K562 (cell line): ENCODE measurements around the gene ARF1. TPM values are rescaled to one million over a fixed set of nuclear protein-coding genes. Genes with fewer than 3 reads are reported as not detected.

Source experiments
- CBX1 ChIP-seq: sonication (generic); IDR thresholded peaks from 2 replicates; pipeline ENCODE4 v1.6.1; 2016; ENCODE audit warnings: antibody characterized with exemption, low read depth, mild to moderate bottlenecking
- CBX3 ChIP-seq, 2 experiments: IDR thresholded peaks; 1 replicate in 1 of 2; 2 replicates in 1 of 2; pipeline ENCODE4 v1.6.1; 2012; ENCODE audit warnings: inconsistent platforms in 2 of 2, low read length in 2 of 2, borderline replicate concordance in 1 of 2, control low read depth in 1 of 2
- CEBPB ChIP-seq: fragments of 450-650 bp; IDR thresholded peaks from 2 replicates; pipeline ENCODE4 v1.6.1; 2016; ENCODE audit warnings: missing genetic modification characterization, missing compliant biosample characterization
- ETV6 ChIP-seq, 3 experiments: fragments of 150-350 bp in 1 of 3; sonication (generic) in 1 of 3; formaldehyde crosslinking in 1 of 3; IDR thresholded peaks; 2 replicates each; pipeline versions ENCODE4 v1.6.1 to v1.8.0; 2014 to 2022; ENCODE audit warnings: borderline replicate concordance in 2 of 3, low read depth in 2 of 3, antibody characterized with exemption in 1 of 3, low read length in 1 of 3, mild to moderate bottlenecking in 1 of 3, missing genetic modification reagents in 1 of 3
- MCM5 ChIP-seq: fragments of 450-650 bp; IDR thresholded peaks from 2 replicates; pipeline ENCODE4 v1.6.1; 2016; ENCODE audit warnings: low read depth
- NCOA4 ChIP-seq: fragments of 450-650 bp; IDR thresholded peaks from 2 replicates; pipeline ENCODE4 v1.6.1; 2018; ENCODE audit warnings: mild to moderate bottlenecking; ENCODE audit not compliant: partially characterized antibody
- NEUROD1 ChIP-seq: fragments of 150-350 bp; IDR thresholded peaks from 2 replicates; pipeline ENCODE4 v1.6.1; 2014; ENCODE audit warnings: borderline replicate concordance, low read length, low read depth; ENCODE audit not compliant: partially characterized antibody
- POLR2G ChIP-seq: fragments of 200-400 bp; formaldehyde crosslinking; IDR thresholded peaks from 2 replicates; pipeline ENCODE4 v1.6.1; 2017; ENCODE audit warnings: low read depth, mild to moderate bottlenecking, antibody characterized with exemption, low read length, moderate library complexity
- PTBP1 ChIP-seq: fragments of 200-400 bp; formaldehyde crosslinking; IDR thresholded peaks from 2 replicates; pipeline ENCODE4 v1.6.1; 2017; ENCODE audit warnings: low read depth, low read length
- RB1 ChIP-seq: fragments of 450-650 bp; IDR thresholded peaks from 2 replicates; pipeline ENCODE4 v1.6.1; 2017; ENCODE audit warnings: low read depth, mild to moderate bottlenecking
- SMARCE1 ChIP-seq: fragments of 450-650 bp; IDR thresholded peaks from 2 replicates; pipeline ENCODE4 v1.7.1; 2016; ENCODE audit warnings: mild to moderate bottlenecking
- XRCC4 ChIP-seq: IDR thresholded peaks from one replicate; pipeline ENCODE4 v1.6.1; 2011; ENCODE audit not compliant: insufficient read depth, insufficient read length; ENCODE audit errors: extremely low read depth
- ZKSCAN1 ChIP-seq: fragments of 150-350 bp; IDR thresholded peaks from 2 replicates; pipeline ENCODE4 v1.6.1; 2016; ENCODE audit warnings: low read depth, low read length
- ZNF212 ChIP-seq: fragments of 450-650 bp; formaldehyde crosslinking; IDR thresholded peaks from 2 replicates; pipeline ENCODE4 v1.4.0; 2020; ENCODE audit warnings: mild to moderate bottlenecking
- ZNF668 ChIP-seq: fragments of 250-450 bp; sonication (Bioruptor Pico); IDR thresholded peaks from 2 replicates; pipeline ENCODE4 v1.8.0; 2022; ENCODE audit warnings: mild to moderate bottlenecking, inconsistent platforms
- ZNF76 ChIP-seq: fragments of 250-450 bp; sonication (Bioruptor Pico); IDR thresholded peaks from 2 replicates; pipeline ENCODE4 v1.4.0; 2020; ENCODE audit warnings: mild to moderate bottlenecking, moderate library complexity, borderline replicate concordance
- polyA plus RNA-seq, 8 experiments: library from polyadenylated mRNA; depleted of rRNA in 4 of 8; stranded (reverse) in 5 of 8; unstranded in 3 of 8; fragments of >200 nt; fragmentation: Nextera tagmentation in 2 of 8; fragmentation: Illumina TruSeq in 1 of 8; extraction: Ambion mirVana in 2 of 8; extraction: Trizol in 1 of 8; gene quantifications; 2 replicates each; pipeline versions ENCODE4 v1.2.1 to v1.2.3, GENCODE V29; 2011 to 2014; ENCODE audit warnings: inconsistent platforms in 1 of 8, missing spikeins in 1 of 8
- total RNA-seq, 7 experiments: library from RNA; depleted of rRNA in 6 of 7; stranded (reverse); fragments of >200 nt in 6 of 7; fragmentation: Illumina TruSeq in 2 of 7; extraction: Trizol in 2 of 7; gene quantifications; 2 replicates each; pipeline versions ENCODE4 v1.2.1 to v1.2.3, GENCODE V29; 2011 to 2021; ENCODE audit warnings: low replicate concordance in 1 of 7
- TF ChIP-seq, protein P1 (sequence below): fragments of 250-450 bp; sonication (Bioruptor Pico); IDR thresholded peaks from 2 replicates; pipeline ENCODE4 v1.5.0; 2021
- TF ChIP-seq, protein P2 (sequence below): IDR thresholded peaks from 3 replicates; pipeline ENCODE4 v1.6.1; 2011; ENCODE audit warnings: borderline replicate concordance, mild to moderate bottlenecking; ENCODE audit not compliant: insufficient read length, insufficient read depth
- TF ChIP-seq, protein P3 (sequence below): sonication (generic); formaldehyde crosslinking; IDR thresholded peaks from 2 replicates; pipeline ENCODE4 v1.8.0; 2022; ENCODE audit warnings: missing genetic modification reagents, mild to moderate bottlenecking, borderline replicate concordance
- TF ChIP-seq, protein P4 (sequence below): fragments of 200-800 bp; sonication (Bioruptor generic); IDR thresholded peaks from 2 replicates; pipeline ENCODE4 v1.6.1; 2017; ENCODE audit warnings: missing genetic modification characterization, missing compliant biosample characterization

The ARF1 gene
- total and polyA plus RNA-seq, 9 of the 15 experiments (the other 6 are each of a cell fraction or from before 2014, with no cell fraction given) = 69.8 to 593 (median 325) TPM

DNA sequence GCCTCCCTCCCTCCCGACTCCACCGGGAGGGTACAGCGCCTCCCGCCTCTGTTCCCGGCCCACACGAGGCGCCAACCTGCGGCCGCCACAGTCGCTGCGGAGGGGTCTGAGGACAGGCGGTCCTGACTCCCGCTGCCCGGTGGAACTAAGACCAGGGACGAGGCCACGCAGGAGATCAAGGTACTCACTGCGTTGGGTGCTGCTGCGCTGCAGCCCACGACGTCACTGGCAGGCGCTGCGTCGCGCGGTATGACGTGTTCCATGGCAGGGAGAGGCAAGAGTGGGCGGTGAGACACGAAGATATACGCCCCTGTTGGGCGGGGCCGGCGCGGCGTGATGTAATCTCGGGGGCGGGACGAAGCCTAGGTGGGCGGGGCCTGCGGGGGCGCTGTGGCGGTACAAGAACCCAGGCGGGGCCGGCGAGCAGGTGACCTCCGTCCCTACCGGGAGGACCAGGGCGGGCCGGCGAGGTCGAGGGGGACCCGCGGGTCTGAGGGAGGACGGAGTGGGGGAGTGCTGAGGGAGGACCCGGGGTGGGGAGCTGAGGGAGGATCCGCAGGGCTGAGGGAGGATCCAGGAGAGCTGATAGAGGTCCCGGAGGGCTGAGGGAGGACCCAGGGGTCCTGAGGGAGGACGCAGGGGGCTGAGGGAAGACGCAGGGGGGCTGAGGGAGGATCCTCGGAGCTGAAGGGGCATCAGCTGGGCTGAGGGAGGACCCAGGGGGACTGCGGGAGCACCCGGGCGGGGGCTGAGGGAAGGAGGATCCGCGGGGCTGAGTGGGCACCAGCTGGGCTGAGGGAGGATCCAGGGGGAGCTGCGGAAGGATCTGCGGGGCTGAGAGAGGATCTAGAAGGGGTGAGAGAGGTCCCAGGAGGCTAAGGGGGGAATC, 26.8 kb downstream of the ARF1 start, which contains the start of gene MRPL55 (continued):
- TF ChIP-seq ZNF212 (CRISPR knock-in tag) (no peak), POLR2G (peak; percentile 97), CBX3 (IDR thresholded peaks at IDR 0.05; ENCODE audit: borderline replicate concordance in 1 of 2, low read length in 2 of 2) (peak in 1 of 2 experiments; percentile 58; a peak in 1 of 3 replicates), ETV6 (IDR thresholded peaks at IDR 0.05; ENCODE audit: borderline replicate concordance in 1 of 2, low read depth in 2 of 2, low read length in 1 of 2) (no peak; a peak in 1 of 4 replicates), ETV6 (CRISPR knock-in tag; IDR thresholded peaks at IDR 0.05; ENCODE audit: borderline replicate concordance) (no peak), PTBP1 (0 out of 2 replicates have a peak, but pooled peaks have one; percentile 30), ZNF668 (CRISPR knock-in tag) (no peak), CEBPB (tag) (peak; percentile 87), XRCC4 (no peak), NEUROD1 (peak; percentile 49), NCOA4 (peak; percentile 14), ZKSCAN1 (peak; percentile 85), RB1 (peak; percentile 57), CBX1 (0 out of 2 replicates have a peak, but pooled peaks have one; percentile 81), SMARCE1 (0 out of 2 replicates have a peak, but pooled peaks have one; percentile 59), MCM5 (no peak), ZNF76 (no peak; the same call in 1 of the 2 replicates)
- TF ChIP-seq, protein P1, sequence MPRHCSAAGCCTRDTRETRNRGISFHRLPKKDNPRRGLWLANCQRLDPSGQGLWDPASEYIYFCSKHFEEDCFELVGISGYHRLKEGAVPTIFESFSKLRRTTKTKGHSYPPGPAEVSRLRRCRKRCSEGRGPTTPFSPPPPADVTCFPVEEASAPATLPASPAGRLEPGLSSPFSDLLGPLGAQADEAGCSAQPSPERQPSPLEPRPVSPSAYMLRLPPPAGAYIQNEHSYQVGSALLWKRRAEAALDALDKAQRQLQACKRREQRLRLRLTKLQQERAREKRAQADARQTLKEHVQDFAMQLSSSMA (CRISPR knock-in tag) = no peak
- TF ChIP-seq, protein P2, sequence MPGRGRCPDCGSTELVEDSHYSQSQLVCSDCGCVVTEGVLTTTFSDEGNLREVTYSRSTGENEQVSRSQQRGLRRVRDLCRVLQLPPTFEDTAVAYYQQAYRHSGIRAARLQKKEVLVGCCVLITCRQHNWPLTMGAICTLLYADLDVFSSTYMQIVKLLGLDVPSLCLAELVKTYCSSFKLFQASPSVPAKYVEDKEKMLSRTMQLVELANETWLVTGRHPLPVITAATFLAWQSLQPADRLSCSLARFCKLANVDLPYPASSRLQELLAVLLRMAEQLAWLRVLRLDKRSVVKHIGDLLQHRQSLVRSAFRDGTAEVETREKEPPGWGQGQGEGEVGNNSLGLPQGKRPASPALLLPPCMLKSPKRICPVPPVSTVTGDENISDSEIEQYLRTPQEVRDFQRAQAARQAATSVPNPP = no peak
- TF ChIP-seq, protein P3, sequence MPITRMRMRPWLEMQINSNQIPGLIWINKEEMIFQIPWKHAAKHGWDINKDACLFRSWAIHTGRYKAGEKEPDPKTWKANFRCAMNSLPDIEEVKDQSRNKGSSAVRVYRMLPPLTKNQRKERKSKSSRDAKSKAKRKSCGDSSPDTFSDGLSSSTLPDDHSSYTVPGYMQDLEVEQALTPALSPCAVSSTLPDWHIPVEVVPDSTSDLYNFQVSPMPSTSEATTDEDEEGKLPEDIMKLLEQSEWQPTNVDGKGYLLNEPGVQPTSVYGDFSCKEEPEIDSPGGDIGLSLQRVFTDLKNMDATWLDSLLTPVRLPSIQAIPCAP = no peak
- TF ChIP-seq, protein P4, sequence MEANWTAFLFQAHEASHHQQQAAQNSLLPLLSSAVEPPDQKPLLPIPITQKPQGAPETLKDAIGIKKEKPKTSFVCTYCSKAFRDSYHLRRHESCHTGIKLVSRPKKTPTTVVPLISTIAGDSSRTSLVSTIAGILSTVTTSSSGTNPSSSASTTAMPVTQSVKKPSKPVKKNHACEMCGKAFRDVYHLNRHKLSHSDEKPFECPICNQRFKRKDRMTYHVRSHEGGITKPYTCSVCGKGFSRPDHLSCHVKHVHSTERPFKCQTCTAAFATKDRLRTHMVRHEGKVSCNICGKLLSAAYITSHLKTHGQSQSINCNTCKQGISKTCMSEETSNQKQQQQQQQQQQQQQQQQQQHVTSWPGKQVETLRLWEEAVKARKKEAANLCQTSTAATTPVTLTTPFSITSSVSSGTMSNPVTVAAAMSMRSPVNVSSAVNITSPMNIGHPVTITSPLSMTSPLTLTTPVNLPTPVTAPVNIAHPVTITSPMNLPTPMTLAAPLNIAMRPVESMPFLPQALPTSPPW (CRISPR knock-in tag) = peak; percentile 82
